ENCODE data around the gene LRMDA.
"Not testable (repeated sequence)": the region's sequence is repeated elsewhere in the genome, so short reads cannot be mapped to it uniquely, and the experiment has no call there.

- not testable (repeated sequence) for TF ChIP-seq CTCF, POLR2A (IDR thresholded peaks at IDR 0.05)
Observed at GRCh38 chr10:75519213-75519612, 87.8 kb downstream of the LRMDA start.

All from adrenal gland (tissue), 5 donors.